GM19463 (cell line): ENCODE data around the gene CNOT6L.
"Not testable (repeated sequence)": the region's sequence is repeated elsewhere in the genome, so short reads cannot be mapped to it uniquely, and the experiment has no call there.

Source experiments
- ATAC-seq: cut with Tn5 transposase; IDR thresholded peaks from one replicate; pipeline ENCODE4 v1.9.1; 2021; ENCODE audit warnings: mild to moderate bottlenecking, moderate library complexity; ENCODE audit not compliant: unreplicated experiment

The CNOT6L gene

GRCh38 chr4:77818602-77819403 is at the start of gene CNOT6L:
Gene CNOT6L, minus strand, starts transcription at chr4:77819368. Its CDS starts 60 bp downstream, at chr4:77819308.
- ATAC-seq: peak; percentile 27

- ATAC-seq: no peak
Observed at GRCh38 chr4:77865259-77865658, 46.1 kb upstream of the CNOT6L start.

GRCh38 chr4:77863341-77863740 is 44.2 kb upstream of the CNOT6L start:
- ATAC-seq: not testable (repeated sequence)

- ATAC-seq: peak; percentile 79
Observed at GRCh38 chr4:77862478-77863216, 43.5 kb upstream of the CNOT6L start, which contains the start of gene MRPL1. Gene MRPL1, plus strand, starts transcription at chr4:77862830. Its CDS starts 19 bp downstream, at chr4:77862849.

GRCh38 chr4:77861495-77861894 is 42.3 kb upstream of the CNOT6L start:
- no peak for ATAC-seq

GRCh38 chr4:77859256-77859655 is 40.1 kb upstream of the CNOT6L start:
- no peak for ATAC-seq

GRCh38 chr4:77856152-77856551 is 37.0 kb upstream of the CNOT6L start:
- no peak for ATAC-seq

- no peak for ATAC-seq
Observed at GRCh38 chr4:77854431-77855111, 35.4 kb upstream of the CNOT6L start.

GRCh38 chr4:77852892-77853495 is 33.8 kb upstream of the CNOT6L start:
- ATAC-seq: peak; percentile 91

GRCh38 chr4:77849278-77849965 is 30.3 kb upstream of the CNOT6L start:
- no peak for ATAC-seq

GRCh38 chr4:77848508-77848907 is 29.3 kb upstream of the CNOT6L start:
- ATAC-seq: no peak

GRCh38 chr4:77845929-77846328 is 26.8 kb upstream of the CNOT6L start:
- no peak for ATAC-seq

GRCh38 chr4:77845400-77845799 is 26.2 kb upstream of the CNOT6L start:
- ATAC-seq: no peak

- ATAC-seq: no peak
Observed at GRCh38 chr4:77844363-77844762, 25.2 kb upstream of the CNOT6L start.

GRCh38 chr4:77843628-77844027 is 24.5 kb upstream of the CNOT6L start:
- no peak for ATAC-seq

GRCh38 chr4:77834403-77834802 is 15.2 kb upstream of the CNOT6L start:
- no peak for ATAC-seq

- no peak for ATAC-seq
Observed at GRCh38 chr4:77833126-77833724, 14.1 kb upstream of the CNOT6L start.

GRCh38 chr4:77827343-77827742 is 8.2 kb upstream of the CNOT6L start:
- peak; percentile 60 for ATAC-seq

GRCh38 chr4:77826275-77826674 is 7.1 kb upstream of the CNOT6L start:
- ATAC-seq: no peak

- ATAC-seq: no peak
Observed at GRCh38 chr4:77821775-77822174, 2.6 kb upstream of the CNOT6L start.
